ENCODE measurements around the gene KIF17.

GRCh38 chr1:20696397-20697333, 21.1 kb downstream of the KIF17 start:
- peak; percentile 83 to 96 (median 85) for TF ChIP-seq CTCF (IDR thresholded peaks at IDR 0.05; ENCODE audit: control extremely low read depth in 1 of 3, insufficient read depth in 1 of 3, low read depth in 1 of 3, low read length in 3 of 3)
- no peak for TF ChIP-seq BRCA1 (IDR thresholded peaks at IDR 0.05; ENCODE audit: low read depth, low read length)
- TF ChIP-seq BCL11A (IDR thresholded peaks at IDR 0.05; ENCODE audit: low read depth in 2 of 2, low read length in 2 of 2), result no peak
- no peak for TF ChIP-seq EZH2 (IDR thresholded peaks at IDR 0.05; ENCODE audit: low read depth, low read length, severe bottlenecking)
- no peak; the same call in 1 of the 2 replicates for TF ChIP-seq POLR2AphosphoS5 (IDR thresholded peaks at IDR 0.05; ENCODE audit: low read depth, low read length)
- TF ChIP-seq TEAD4 (IDR thresholded peaks at IDR 0.05; ENCODE audit: low read depth, low read length), result no peak
- TF ChIP-seq SAP30 (IDR thresholded peaks at IDR 0.05; ENCODE audit: insufficient read depth, insufficient replicate concordance, low read length), result no peak
- peak; percentile 86 to 87 for TF ChIP-seq RAD21 (IDR thresholded peaks at IDR 0.05 in 1 of 2, conservative IDR thresholded peaks at IDR 0.05 in 1 of 2; ENCODE audit: low read depth in 2 of 2, low read length in 2 of 2)
